ENCODE results near the gene TANGO6. TPM values are rescaled to one million over a fixed set of nuclear protein-coding genes. Genes with fewer than 3 reads are reported as not detected.

The TANGO6 gene
- total and polyA plus RNA-seq, 9 donors, result 4.7 to 27.8 (median 15.5) TPM

DNA sequence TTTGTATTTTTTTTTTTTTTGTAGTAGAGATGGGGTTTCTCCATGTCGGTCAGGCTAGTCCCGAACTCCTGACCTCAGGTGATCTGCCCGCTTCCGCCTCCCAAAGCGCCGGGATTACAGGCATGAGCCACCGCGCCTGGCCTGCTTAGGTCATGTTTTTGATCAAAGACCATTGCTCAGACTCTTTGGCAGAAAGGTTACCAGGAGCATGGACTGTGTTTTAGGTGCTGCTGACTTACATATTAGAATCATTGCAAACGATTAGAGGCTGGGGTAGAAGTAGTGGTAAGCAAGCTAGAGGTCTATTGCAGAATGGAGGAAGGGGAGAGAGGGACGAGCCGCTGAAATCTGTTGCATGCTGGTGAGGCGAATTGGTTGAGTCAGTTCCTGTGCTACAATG lies 79.8 kb downstream of the TANGO6 start:
- Histone ChIP-seq H3K4me3 (no peak overlapping the region), H3K27me3 (no peaks in the 10 kb centered on the region), H3K27ac (no peak overlapping the region), H3K36me3 (no peaks in the 10 kb centered on the region), H3K4me1 (ENCODE audit: insufficient read depth) (no peaks in the 10 kb centered on the region), H3K9me3 (no peaks in the 10 kb centered on the region)
- intact Hi-C loops (cut with DNase I), result no loop called here
- WGBS, 3 donors, result 93 to 95% (median 94%) methylated on average over 12 of the region's 12 CpGs
- no peak for DNase-seq
- TF ChIP-seq EP300 (IDR thresholded peaks at IDR 0.05) (no peak), POLR2A (IDR thresholded peaks at IDR 0.05) (no peak)
- TF ChIP-seq, protein P1, sequence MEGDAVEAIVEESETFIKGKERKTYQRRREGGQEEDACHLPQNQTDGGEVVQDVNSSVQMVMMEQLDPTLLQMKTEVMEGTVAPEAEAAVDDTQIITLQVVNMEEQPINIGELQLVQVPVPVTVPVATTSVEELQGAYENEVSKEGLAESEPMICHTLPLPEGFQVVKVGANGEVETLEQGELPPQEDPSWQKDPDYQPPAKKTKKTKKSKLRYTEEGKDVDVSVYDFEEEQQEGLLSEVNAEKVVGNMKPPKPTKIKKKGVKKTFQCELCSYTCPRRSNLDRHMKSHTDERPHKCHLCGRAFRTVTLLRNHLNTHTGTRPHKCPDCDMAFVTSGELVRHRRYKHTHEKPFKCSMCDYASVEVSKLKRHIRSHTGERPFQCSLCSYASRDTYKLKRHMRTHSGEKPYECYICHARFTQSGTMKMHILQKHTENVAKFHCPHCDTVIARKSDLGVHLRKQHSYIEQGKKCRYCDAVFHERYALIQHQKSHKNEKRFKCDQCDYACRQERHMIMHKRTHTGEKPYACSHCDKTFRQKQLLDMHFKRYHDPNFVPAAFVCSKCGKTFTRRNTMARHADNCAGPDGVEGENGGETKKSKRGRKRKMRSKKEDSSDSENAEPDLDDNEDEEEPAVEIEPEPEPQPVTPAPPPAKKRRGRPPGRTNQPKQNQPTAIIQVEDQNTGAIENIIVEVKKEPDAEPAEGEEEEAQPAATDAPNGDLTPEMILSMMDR (IDR thresholded peaks at IDR 0.05), result no peak

GRCh38 chr16:68927018-68927417 lies 83.7 kb downstream of the TANGO6 start:
- no peak for TF ChIP-seq POLR2A (IDR thresholded peaks at IDR 0.05)
- no peak for TF ChIP-seq EP300 (IDR thresholded peaks at IDR 0.05)
- TF ChIP-seq, protein P1 (IDR thresholded peaks at IDR 0.05), result no peak
- no peaks in the 10 kb centered on the region for H3K9me3 ChIP-seq
- no peak overlapping the region for H3K4me3 ChIP-seq
- no peaks in the 10 kb centered on the region for H3K4me1 ChIP-seq (ENCODE audit: insufficient read depth)
- H3K36me3 ChIP-seq, result no peaks in the 10 kb centered on the region
- WGBS, 3 donors, result 61 to 76% (median 67%) methylated on average over 3 of the region's 3 CpGs
- no peaks in the 10 kb centered on the region for H3K27me3 ChIP-seq
- intact Hi-C loops (cut with DNase I), result no loop called here
- H3K27ac ChIP-seq, result no peak overlapping the region
- DNase-seq, result no peak

DNA sequence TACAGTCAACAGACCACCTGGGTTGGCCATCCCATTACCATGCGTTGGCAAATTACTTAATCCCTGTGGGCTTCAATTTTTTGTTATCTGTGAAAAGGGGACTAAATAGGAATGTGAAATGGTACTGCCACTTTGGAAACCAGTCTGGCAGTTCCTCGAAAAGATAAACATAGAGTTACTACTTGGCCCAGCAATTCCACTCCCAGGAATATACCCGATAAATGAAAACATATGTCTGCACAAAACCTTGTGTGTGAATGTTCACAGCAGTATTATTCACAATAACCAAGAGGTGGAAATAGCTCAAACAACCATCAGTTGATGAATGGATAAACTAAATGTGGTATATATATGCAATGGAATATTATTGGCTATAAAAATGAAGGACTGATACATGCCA lies 87.9 kb downstream of the TANGO6 start:
- Histone ChIP-seq H3K27ac (no peak overlapping the region), H3K9me3 (no peaks in the 10 kb centered on the region), H3K4me3 (no peak overlapping the region), H3K36me3 (no peaks in the 10 kb centered on the region), H3K4me1 (ENCODE audit: insufficient read depth) (no peaks in the 10 kb centered on the region), H3K27me3 (no peaks in the 10 kb centered on the region)
- TF ChIP-seq POLR2A (IDR thresholded peaks at IDR 0.05) (no peak), EP300 (IDR thresholded peaks at IDR 0.05) (no peak)
- TF ChIP-seq, protein P1 (IDR thresholded peaks at IDR 0.05), result no peak
- DNase-seq, result no peak
- intact Hi-C loops (cut with DNase I), result no loop called here
- 89 to 98% (median 97%) methylated on average over 3 of the region's 3 CpGs for WGBS, 3 donors

DNA sequence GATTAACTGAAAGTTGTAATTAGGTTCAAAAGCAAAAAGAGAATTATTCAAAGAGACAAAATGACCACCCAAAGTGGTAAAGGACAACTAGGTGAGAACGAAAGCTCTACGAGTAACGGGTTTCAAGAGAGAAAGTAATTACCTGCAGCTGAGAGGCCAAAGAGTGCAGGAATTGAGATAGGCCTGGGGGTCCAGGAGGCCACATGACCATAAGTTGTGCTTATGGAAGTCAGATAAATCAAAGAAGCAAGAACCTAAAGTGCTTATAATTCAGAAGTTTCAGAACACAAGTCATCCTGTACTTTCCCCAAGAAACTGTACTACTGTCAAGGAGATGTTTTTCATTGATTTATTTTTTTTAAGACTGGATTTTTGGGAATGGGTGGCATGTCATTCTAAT lies 91.1 kb downstream of the TANGO6 start:
- Histone ChIP-seq H3K27me3 (no peaks in the 10 kb centered on the region), H3K9me3 (no peaks in the 10 kb centered on the region), H3K36me3 (no peaks in the 10 kb centered on the region), H3K4me3 (no peak overlapping the region), H3K27ac (no peak overlapping the region), H3K4me1 (ENCODE audit: insufficient read depth) (no peaks in the 10 kb centered on the region)
- no peak for DNase-seq
- 96 to 99% (median 98%) methylated on average over 3 of the region's 3 CpGs for WGBS, 3 donors
- TF ChIP-seq, protein P1 (IDR thresholded peaks at IDR 0.05), result no peak
- no peak for TF ChIP-seq EP300 (IDR thresholded peaks at IDR 0.05)
- intact Hi-C loops (cut with DNase I), result no loop called here

GRCh38 chr16:68935008-68935407 lies 91.7 kb downstream of the TANGO6 start:
- intact Hi-C loops (cut with DNase I), result no loop called here

More at GRCh38 chr16:68935008-68935407, 91.7 kb downstream of the TANGO6 start:
- TF ChIP-seq, protein P1 (IDR thresholded peaks at IDR 0.05), result no peak
- TF ChIP-seq EP300 (IDR thresholded peaks at IDR 0.05) (no peak), POLR2A (IDR thresholded peaks at IDR 0.05) (no peak)
- no peaks in the 10 kb centered on the region for H3K36me3 ChIP-seq
- no peaks in the 10 kb centered on the region for H3K9me3 ChIP-seq
- no peak overlapping the region for H3K27ac ChIP-seq
- H3K4me1 ChIP-seq (ENCODE audit: insufficient read depth), result no peaks in the 10 kb centered on the region
- no peak for DNase-seq
- no peak overlapping the region for H3K4me3 ChIP-seq
- no peaks in the 10 kb centered on the region for H3K27me3 ChIP-seq

Measured in ovary (tissue), 9 donors.